HL-60/S4 treated with retinoic acid at 250 ng/mL for 4 days and 3 days (cell line): Measurements from ENCODE around the gene TAF4.
"Not testable (repeated sequence)": the region's sequence is repeated elsewhere in the genome, so short reads cannot be mapped to it uniquely, and the experiment has no call there.

ENCODE experiments used
- in situ Hi-C: fragments of 300-500 bp; cut with MboI; formaldehyde crosslinking; loops from 2 replicates; pipeline ENCODE4 v1.7.0; 2022; ENCODE audit warnings: low sequenced_read_pairs

Gene TAF4

GRCh38 chr20:62065674-62066338 lies at the start of gene TAF4:
Gene TAF4, minus strand, starts transcription at chr20:62065881. Its CDS starts 71 bp downstream, at chr20:62065810.
- in situ Hi-C loops: no loop called here

DNA sequence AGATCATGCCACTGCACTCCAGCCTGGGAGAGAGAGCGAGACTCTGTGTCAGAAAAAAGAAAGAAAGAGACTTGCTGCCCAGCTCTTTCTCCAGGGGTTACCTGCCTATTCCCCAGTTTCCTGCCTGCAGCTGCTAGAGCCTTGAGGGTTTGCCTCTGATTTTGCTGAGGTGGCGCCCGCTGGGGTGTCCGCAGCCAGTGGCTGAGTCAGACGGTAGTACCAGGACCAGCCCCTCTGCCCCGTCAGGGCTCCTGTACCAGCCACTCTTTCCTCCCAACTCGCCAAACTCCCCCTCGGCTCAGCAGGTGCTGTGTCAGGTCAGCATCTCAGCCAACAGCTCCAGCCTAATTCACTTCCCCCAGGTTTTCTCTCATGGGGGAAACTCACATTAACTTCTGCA lies 49.2 kb upstream of the TAF4 start:
- in situ Hi-C loops: no loop called here

- in situ Hi-C loops: no loop called here
These were observed 46.7 kb upstream of the TAF4 start for GRCh38 chr20:62112368-62112767.

DNA sequence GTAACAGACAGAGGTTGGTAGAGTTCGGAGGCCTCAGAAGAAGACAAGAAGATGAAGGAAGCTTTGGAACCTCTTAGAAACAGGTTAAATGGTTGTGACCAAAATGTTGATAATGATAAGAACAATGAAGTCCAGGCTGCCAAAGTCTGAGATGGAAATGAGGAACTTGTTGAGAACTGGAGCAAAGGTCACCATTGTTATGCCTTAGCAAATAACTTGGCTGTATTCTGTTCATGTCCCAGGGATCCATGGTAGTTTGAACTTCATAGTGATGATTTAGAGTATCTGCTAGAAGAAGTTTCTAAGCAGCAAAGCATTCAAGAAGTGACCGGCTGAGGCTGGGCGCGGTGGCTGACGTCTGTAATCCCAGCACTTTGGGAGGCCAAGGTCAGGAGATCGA lies 45.5 kb upstream of the TAF4 start:
- in situ Hi-C loops: no loop called here

DNA sequence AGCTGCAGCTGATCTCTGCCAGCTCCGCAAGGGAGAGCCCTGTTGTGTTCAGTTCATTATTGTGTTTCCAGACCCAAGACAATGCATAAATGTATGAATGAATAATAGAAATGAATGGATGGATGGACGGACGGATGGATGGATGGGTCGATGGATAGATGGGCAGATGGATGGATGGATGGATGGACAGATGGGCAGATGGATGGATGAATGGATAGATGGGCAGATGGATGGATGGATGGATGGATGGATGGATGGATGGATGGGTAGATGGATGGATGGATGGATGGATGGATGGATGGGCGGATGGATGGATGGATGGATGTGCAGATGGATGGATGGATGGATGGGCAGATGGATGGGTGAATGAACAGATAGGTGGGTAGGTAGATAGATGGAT lies 39.9 kb upstream of the TAF4 start:
- in situ Hi-C loops: no loop called here

DNA sequence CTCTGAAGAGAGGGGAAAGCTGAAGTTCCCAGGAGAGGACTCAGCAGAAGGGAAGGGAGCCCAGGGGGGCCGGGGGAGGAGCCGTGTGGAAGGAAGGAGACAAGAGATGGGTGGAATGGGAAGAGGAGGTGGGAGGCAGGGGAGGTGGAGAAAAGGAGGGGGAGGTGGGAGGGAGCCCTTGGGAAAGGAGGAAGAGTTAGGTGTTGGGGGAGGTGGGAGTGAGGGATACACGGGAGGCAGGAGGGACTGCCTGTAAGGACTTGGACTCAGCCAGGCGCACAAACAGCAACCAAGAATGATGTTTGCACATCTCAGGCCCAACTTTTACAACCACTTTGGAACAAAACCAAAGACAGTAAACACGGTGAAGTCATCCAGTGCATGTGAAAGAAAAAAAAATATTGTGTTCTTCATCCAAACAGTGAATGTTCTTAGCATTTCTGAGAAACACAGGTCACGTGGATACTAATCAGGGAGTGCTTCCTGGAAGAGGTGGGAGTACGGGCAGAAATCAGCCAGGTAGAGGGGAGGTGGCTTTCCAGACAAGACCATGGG lies 39.2 kb upstream of the TAF4 start:
- in situ Hi-C loops: no loop called here

DNA sequence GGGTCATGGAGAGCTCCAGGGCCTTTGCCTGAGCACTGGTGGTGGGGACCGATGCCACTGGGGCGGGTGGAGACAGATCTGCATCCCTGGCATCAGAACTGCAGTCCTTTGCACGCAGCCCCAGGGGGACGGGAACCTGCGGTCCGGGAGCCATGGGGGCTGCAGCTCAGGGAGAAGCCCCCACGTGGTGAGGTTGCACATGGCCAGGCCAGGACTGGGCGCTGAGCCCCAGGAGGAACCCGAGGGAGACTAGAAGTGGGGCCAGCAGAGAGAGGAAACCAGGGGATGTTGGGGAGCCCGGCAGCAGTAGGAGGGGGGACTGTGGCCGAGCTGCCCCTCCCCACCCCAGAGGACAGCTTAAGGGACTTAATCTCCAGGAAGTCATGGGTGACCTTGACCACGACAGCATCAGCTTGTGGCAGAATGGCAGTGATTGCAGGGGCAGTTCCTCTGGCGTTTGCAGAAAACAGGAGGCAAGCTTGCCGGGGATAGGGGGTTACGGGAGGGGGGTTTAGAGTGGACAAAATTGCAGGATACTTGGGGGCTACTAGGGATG lies 38.6 kb upstream of the TAF4 start:
- in situ Hi-C loops: no loop called here

DNA sequence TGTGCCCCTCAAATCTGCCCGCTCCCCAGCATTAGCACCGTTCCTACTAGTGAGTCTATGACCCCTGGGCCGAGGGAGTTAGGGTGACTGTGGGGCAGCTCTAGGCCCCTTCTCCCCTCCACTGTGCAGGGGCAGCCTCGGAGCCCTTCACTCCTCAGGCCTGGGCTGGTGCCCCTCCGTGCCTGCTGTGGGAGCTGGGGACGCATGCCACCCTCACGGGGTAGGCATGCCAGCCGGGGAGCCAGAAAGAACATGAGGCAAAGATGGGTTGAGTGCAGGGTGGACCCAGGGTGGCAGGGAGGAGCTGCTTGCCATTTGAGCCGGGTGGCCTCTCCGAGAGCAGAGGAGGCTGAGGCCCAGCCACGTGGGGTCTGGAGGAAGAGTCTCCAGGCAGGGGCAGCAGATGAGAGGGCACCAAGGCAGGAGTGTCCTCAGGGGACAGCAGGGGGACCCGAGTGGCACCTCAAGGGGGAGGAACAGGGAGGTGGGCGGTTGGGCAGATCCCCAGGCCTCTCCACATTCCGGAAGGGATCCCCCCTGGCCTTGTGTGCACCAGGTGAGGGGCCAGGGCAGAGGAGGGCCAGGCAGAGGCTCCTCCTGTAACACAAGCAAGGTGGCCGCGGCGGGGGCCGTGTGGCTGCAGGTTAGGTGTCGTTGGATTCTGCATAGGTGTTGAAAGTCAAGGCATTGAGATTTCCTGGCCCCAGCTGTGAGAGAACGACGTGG lies 38.0 kb upstream of the TAF4 start:
- in situ Hi-C loops: no loop called here

DNA sequence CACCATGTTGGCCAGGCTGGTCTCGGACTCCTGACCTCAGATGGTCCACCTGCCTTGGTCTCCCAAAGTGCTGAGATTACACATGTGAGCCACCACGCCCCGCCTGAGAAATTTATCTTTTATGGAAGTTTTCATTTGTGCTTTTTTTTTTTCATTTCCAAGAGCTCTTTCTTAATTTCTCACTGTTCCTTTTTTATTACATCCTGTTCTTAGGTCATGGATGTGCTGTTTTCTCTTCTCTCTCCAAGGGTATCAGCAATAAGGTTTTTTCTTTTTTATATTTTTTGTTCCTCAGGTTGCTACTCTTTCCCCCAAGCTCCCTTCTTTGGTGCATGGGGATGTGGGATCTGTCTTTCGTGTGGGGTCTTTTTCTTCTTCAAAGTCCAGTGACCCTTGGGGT lies 35.4 kb upstream of the TAF4 start:
- in situ Hi-C loops: no loop called here

DNA sequence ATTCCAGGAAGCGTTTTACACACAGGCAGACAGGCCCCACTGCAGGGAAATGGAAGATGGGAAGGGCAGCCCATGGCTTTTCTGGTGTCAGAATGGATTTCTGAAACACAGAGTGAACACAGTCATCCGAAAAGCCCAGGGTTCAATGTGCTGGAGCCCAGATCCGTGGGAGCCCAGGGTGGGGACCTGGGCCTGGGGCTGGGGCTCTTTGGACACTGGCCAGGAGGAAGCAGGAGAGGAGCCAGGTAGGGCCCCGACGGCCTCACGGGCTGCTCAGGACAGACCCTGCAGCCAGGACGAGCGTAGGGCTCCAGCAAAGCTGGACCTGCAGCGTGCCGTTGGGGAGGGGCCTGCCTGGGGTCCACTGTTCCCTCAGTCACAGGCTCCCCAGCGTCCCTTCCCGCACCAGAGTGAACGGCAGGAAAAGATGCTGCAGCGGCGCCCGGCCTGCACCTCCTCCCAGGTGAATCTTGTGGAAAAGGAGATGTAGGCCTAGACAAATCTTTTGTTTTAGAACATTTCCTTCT lies 32.3 kb upstream of the TAF4 start:
- in situ Hi-C loops: no loop called here

DNA sequence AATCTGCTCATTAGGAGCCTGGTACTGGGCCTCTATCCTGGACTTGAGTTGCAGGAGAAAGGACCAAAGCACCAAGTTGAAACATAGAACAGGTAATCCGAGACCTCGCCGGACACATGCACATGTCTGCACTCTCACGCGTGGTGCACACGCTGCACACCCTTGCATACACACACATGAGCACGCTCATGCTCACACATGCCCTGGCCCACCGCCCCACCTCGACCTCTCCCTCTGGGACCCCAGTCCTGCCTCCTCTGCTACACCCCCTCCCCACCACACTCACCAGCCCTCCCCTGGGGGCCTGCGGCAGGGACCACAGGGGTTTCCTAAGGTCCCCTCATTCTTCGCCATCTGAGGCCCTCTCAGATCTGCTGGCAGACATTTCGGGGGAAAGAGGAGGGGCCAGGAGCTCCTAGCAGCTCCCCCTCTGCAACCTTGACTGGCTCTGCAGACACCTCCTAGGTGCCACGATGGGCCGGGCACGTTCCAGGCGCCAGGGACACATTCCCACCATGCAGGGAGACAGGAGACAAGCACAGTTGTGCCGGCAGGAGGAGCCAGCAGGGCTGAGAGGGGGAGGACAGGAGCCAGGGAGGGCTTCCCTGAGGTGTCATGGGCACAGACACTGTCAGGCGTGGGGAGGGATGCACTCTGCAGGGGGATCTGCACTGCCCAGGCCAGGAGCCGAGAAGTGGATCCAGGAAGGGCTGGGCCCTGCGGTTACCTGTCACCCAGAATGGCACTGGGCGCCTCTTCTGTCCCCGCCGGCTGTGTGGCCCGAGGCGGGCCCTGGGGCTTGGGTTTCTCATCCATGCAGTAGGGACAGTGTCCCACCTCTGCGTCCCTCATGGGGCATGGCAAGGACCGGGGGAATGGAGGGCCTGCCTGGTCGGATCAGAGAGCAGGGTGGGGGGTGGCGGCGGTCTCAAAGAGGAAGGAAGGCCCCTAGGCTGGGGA lies 31.0 kb upstream of the TAF4 start:
- in situ Hi-C loops: no loop called here

GRCh38 chr20:62089393-62089792 lies 23.7 kb upstream of the TAF4 start:
- in situ Hi-C loops: no loop called here

DNA sequence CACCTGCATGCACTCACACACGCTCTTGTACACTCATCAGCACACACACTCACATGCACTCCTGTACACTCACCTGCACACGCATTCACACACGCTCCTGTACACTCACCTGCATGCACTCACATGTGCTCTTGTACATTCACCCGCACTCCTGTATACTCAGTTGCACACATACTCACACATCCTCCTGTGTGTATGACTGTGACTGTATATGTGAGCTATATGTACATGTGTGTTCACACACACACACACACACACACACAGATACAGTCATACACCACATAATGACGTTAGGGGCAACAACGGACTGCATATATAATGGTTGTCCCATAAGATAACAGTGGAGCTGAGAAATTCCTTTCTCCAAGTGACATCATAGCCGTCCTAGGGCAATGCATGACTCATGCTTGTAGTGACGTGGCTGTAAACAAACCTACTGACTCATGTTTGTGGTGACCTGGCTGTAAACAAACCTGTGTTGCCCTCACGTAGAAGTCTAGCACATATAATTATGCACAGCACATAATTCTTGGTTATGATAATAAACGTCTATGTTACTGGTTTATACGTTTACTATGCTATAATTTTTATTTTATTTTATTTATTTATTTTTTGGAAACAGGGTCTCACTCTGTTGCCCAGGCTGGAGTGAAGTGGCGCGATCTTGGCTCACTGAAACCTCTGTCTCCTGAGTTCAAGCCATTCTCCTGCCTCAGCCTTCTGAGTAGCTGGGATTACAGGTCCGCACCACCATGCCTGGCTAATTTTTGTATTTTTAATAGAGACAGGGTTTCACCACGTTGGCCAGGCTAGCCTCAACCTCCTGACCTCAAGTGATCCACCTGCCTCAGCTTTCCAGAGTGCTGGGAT lies 22.8 kb upstream of the TAF4 start:
- in situ Hi-C loops: no loop called here

- in situ Hi-C loops: no loop called here
These were observed 22.0 kb upstream of the TAF4 start for GRCh38 chr20:62087632-62088031.

DNA sequence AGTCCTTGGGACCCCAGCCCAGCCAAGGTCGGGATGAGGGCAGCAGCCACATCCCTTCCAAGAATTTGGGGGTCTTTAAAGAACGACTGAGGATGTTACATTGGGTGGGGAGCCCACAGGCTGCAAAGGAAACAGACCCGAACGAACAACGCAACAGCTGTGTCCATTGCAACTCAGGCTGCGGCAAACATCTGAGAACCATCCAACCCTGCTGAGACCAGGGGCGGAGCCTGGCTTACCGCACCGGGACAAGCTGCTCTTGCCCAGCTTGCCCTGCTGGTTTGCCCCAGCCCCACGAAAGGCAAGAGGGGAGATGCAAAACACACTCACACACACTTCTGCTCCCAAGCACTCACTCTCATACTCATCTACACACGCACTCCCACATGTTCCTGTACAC lies 21.5 kb upstream of the TAF4 start:
- in situ Hi-C loops: no loop called here

GRCh38 chr20:62085206-62085605 lies 19.5 kb upstream of the TAF4 start:
- in situ Hi-C loops: no loop called here

DNA sequence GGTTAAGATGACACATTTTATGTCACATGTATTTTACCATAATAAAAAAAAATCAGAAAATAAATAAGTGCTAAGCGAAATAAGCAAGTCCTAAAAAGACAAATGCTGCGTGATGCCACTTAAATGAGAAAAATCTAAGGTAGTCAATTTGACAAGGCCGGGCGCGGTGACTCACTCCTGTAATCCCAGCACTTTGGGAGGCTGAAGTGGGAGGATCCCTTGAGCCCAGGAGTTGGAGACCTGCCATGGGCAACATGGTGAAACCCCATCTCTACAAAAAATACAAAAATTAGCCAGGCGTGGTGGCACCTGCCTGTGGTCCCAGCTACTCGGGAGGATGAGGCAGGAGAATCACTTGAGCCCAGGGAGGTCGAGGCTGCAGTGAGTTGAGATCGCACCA lies 18.5 kb upstream of the TAF4 start:
- in situ Hi-C loops: not testable (repeated sequence)

GRCh38 chr20:62083312-62083711 lies 17.6 kb upstream of the TAF4 start:
- in situ Hi-C loops: no loop called here

DNA sequence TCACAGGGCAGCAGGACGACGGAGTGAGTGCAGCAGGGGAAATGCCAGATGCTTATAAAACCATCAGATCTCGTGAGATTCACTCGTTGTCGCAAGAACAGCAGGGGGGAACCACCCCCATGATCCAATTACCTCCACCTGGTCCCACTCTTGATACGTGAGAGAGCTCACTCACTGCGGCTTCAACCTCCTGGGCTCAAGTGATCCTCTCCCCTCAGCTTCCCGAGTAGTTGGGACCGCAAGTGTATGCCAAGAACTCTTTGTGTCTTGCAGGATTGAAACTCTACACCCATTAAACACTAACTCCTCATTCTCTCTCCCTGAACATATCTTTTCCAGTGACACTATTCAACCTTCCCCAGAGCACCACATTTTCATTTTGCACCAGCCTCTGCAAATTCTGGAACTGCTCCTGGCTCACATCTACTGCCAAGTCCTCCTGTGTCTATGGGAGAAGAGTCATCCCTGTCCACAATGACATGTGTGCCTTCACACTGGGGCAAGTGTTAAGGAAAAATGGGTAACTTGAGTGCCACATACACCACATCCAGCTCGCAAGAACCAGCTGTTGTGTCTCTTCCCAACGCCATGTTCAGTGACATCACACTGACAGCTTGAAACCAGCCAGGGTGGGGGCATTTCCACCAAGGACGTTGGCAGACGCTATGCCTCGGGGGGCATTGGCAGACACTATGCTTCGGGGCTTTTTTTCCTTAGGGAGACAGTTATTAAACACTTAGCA lies 14.7 kb upstream of the TAF4 start:
- in situ Hi-C loops: no loop called here
